ENCODE data around the gene KLC4. TPM values are rescaled to one million over a fixed set of nuclear protein-coding genes. Genes with fewer than 3 reads are reported as not detected.
A peak's percentile ranks its signal among the peaks of the same experiment; 100 is the strongest.
"Not testable (repeated sequence)": the region's sequence is repeated elsewhere in the genome, so short reads cannot be mapped to it uniquely, and the experiment has no call there.

The KLC4 gene
- polyA plus RNA-seq, 1 donor: 27.6 TPM

GRCh38 chr6:43070028-43070632, 10.7 kb downstream of the KLC4 start:
- DNase-seq (ENCODE audit: low read depth): no peak

GRCh38 chr6:43074847-43075669, 15.6 kb downstream of the KLC4 start:
- no peak for DNase-seq (ENCODE audit: low read depth)

- no peak for DNase-seq (ENCODE audit: low read depth)
Observed at GRCh38 chr6:43075670-43076463, 16.4 kb downstream of the KLC4 start, which contains the start of gene PTK7. TSS of gene PTK7 (plus strand) at chr6:43076314. CDS start at chr6:43076489, 175 bp downstream.

GRCh38 chr6:43076464-43077332, 17.3 kb downstream of the KLC4 start:
- DNase-seq (ENCODE audit: low read depth): no peak

GRCh38 chr6:43077333-43077809, 17.9 kb downstream of the KLC4 start:
- no peak for DNase-seq (ENCODE audit: low read depth)

GRCh38 chr6:43077981-43078511, 18.6 kb downstream of the KLC4 start:
- DNase-seq (ENCODE audit: low read depth): no peak

GRCh38 chr6:43078691-43079090, 19.3 kb downstream of the KLC4 start:
- no peak for DNase-seq (ENCODE audit: low read depth)

GRCh38 chr6:43081043-43081442, 21.6 kb downstream of the KLC4 start:
- no peak for DNase-seq (ENCODE audit: low read depth)

- not testable (repeated sequence) for DNase-seq (ENCODE audit: low read depth)
Observed at GRCh38 chr6:43081922-43082321, 22.5 kb downstream of the KLC4 start.

- DNase-seq (ENCODE audit: low read depth): peak; percentile 52
Observed at GRCh38 chr6:43082806-43083655, 23.6 kb downstream of the KLC4 start.

GRCh38 chr6:43086022-43086658, 26.7 kb downstream of the KLC4 start:
- no peak for DNase-seq (ENCODE audit: low read depth)

GRCh38 chr6:43088654-43089056, 29.2 kb downstream of the KLC4 start:
- no peak for DNase-seq (ENCODE audit: low read depth)

- no peak for DNase-seq (ENCODE audit: low read depth)
Observed at GRCh38 chr6:43089467-43089866, 30.0 kb downstream of the KLC4 start.

- DNase-seq (ENCODE audit: low read depth): no peak
Observed at GRCh38 chr6:43089874-43090558, 30.6 kb downstream of the KLC4 start.

GRCh38 chr6:43090559-43090956, 31.1 kb downstream of the KLC4 start:
- no peak for DNase-seq (ENCODE audit: low read depth)

- no peak for DNase-seq (ENCODE audit: low read depth)
Observed at GRCh38 chr6:43091020-43091419, 31.6 kb downstream of the KLC4 start.

- DNase-seq (ENCODE audit: low read depth): no peak
Observed at GRCh38 chr6:43091436-43091991, 32.1 kb downstream of the KLC4 start.

- DNase-seq (ENCODE audit: low read depth): no peak
Observed at GRCh38 chr6:43092635-43093034, 33.2 kb downstream of the KLC4 start.

All from forelimb muscle (tissue), 1 donor.